Measurements from ENCODE around the gene SIGLEC1.

DNA sequence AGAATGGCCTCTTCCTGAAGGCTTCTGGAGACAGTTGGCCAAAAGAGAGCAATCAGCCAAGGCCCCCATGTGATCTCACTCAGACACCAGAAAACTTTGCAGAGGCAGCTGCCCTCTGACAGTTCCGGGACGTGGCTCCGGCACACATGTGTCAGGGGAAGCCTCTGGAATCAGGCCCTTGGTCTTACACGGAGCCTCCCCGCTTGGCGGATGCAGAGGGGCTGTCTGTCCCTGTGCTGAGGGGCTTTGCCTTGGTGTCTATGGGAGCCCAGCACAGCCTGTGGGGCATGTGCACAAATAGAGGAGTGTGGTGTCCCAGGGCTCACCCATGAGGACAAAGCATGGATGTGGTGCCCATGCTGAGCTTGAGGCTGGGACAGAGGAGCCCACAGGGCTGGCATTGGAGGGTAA is 13.8 kb downstream of the SIGLEC1 start:
- TF ChIP-seq EZH2 (IDR thresholded peaks at IDR 0.05; ENCODE audit: borderline replicate concordance, low read length) = no peak
- TF ChIP-seq CTCF (conservative IDR thresholded peaks at IDR 0.05 in 1 of 2, IDR thresholded peaks at IDR 0.05 in 1 of 2; ENCODE audit: extremely low read depth in 1 of 2, insufficient read depth in 1 of 2, low read depth in 1 of 2, low read length in 2 of 2) = no peak
